NCI-H2171 (cell line): ENCODE measurements around the gene URM1.

Source experiments
- DNase-seq: peaks from one replicate; lab custom pipeline; 2025; lab: John Stamatoyannopoulos, UW

URM1 gene

GRCh38 chr9:128385496-128386460, 14.6 kb downstream of the URM1 start:
- DNase-seq: no peak

- DNase-seq: no peak
These were observed 17.0 kb downstream of the URM1 start for GRCh38 chr9:128388150-128388549.

DNA sequence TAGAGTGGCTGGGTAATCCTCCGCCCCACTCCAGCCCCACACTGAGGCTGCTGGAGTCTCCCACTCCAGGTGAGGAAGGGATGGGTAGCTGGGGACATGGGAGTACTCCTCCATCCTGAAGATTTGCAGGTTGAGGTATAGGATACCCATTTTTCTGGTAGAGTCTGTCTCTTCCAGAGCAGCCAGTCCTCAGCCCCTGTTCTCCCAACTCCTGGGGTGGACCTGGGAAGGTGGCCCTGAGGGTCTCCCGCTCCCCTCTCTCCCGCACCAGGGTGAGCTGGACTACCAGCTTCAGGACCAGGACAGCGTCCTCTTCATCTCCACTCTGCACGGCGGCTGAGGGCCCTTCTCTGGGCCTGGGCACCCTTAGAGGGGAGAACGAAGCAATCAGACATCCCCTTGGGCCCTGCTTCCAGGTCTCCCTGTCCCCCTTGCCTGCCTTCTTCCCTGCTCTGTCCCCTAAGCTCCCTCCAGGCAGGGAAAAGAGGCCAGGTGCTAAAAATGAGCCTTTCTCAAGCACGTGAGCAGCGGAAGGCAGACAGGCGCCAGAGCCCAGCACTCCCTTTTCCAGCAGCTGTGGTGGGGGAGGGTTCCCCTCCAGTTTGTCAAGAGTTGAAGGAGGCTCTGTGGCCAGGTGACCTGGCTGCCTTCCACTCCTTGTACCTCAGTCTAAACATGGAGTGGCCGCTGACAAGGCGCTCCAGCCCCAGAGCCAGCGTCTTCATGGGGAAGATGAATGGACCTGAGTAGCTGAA, 18.4 kb downstream of the URM1 start:
- DNase-seq: no peak

DNA sequence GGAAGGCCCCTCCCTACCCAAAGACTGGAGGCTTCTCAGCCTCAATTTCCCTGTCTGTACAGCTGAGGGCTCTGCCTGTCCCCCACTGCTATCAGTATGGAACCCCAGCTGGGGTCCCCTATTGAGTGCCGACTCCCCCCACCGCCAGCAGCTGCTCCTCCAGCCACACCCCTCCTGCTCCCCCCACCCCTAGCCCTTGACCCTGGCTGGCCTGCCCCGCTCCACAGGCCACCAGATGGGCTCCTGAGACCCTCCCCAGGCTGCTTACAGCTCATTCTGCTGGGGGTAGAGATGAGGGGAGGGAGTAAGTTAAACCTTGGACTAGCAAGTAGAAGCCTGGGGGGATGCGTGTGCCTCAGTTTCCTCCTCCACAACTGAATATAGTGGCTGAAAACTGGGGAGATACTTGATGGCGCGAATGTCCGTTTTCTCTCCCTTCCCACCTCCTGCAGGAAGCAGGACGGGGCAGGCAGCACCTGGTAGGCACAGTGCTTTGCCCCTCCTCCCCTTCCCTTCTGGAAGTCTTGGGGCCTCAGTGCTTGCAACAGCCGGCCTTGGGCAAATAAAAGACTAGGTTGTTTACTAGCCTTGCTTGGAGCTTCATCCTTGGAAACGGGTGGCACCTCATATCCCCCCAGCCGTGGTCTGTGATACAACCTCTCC, 19.1 kb downstream of the URM1 start:
- DNase-seq: no peak

GRCh38 chr9:128390813-128391711, 19.9 kb downstream of the URM1 start:
- no peak for DNase-seq

DNA sequence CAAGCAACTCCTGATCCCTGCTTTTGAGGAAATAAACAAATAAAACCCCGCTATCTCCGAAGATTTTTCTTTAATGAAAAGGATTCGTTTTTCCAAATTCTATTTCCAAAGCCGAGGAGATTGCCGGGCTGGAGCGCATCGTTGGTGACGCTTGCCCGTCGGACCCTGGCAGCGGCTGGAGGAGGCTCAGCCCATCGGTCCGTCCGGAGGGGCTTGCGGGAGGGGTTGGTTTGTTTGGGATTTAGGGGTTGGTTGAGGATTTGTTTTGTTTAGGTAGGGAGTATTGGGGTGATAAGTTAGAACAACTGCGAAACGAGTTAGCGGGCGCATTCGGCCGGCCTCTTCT, 20.8 kb downstream of the URM1 start:
- DNase-seq: no peak

- DNase-seq: no peak
These were observed 21.3 kb downstream of the URM1 start for GRCh38 chr9:128392302-128393144.

GRCh38 chr9:128393145-128393775, 22.1 kb downstream of the URM1 start:
- DNase-seq: no peak

DNA sequence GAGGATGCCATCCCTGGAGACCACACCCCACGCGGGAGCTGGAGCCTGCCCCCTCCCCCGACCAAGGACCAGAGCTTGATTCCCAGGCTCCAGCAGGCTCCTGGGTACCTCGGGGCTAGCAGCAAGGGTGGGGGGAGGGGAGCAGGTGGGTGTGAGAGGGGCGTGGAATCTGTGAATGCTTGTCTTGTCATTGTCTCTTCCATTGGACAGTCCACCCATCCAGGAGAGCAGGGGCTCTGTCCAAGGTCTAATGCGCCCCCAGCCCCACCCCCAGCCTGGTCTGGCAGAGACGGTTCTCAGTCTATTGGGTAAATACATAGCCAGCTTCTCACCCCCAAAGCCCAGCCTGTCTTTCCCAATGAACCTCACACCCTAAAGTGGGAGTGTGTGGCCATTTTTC, 22.8 kb downstream of the URM1 start:
- no peak for DNase-seq

GRCh38 chr9:128394379-128395168, 23.4 kb downstream of the URM1 start:
- DNase-seq: no peak

DNA sequence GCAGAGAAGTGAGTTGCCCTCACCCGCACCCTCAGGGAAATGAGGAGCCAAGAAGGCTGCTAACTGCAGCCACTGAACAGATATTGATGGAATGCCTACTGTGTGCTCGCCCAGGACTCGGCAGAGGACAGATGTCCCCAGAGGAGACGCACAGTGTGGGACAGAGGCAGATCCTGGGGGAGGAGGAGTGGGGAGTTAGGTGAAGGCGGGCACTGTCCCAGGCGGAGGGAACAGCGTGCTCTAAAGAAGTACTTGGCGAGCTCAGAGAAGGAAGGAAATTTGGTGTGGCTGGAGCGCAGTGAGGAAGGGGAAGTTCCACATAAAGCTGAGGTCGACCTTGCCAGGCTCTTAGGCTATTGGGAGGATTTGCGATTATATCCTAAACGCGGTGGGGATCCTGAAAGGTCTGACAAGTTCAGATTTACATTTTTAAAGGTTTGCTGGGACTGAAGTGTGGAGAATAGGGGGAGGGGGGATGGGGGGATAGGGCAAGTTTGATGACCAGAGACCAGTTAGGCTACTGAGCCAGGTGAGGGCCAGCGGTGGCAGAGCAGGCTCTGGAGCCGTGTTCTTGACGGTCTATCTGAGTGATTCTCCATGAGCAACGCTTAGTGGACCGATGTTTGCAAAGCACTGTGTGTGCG, 25.9 kb downstream of the URM1 start:
- DNase-seq: no peak

GRCh38 chr9:128397831-128398230, 26.7 kb downstream of the URM1 start:
- DNase-seq: no peak

- DNase-seq: no peak
These were observed 28.7 kb downstream of the URM1 start for GRCh38 chr9:128399861-128400260.

- no peak for DNase-seq
These were observed 33.4 kb downstream of the URM1 start for GRCh38 chr9:128404560-128404959.

DNA sequence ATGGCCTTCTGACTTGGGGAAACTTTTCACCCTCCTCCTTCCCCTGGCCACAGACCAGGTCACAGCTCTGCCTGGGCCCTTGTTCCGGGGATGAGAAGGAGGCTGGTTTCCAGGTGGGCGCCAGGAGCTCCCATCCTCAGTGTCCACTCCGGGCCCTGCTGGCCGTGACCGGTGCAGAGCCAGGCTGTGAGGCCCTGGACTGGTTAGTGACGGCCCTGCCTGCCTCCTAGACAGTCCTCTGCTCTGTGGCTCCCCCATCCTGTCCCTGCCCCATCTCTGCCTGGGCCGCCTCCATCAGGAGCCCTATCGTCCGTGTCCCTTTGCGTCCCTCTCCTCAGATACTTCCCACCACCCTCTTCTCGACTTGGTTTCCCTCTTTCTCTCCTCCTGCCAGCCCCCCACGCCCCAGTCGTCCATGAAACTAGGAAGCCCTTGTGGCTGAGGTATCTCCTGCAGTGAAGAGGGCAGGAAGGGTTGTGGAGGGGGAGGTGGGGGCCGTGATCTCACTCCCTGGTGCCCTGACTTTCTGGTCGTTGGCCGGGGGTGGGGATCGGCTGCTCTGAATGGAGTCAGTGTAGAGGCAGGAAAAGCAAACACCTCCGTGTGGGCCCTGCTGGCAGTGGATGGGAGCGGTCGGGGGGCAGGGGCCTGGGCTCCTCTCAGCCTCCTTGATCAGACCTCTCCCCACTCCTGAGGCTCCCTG, 34.1 kb downstream of the URM1 start:
- no peak for DNase-seq

- DNase-seq: no peak
These were observed 34.6 kb downstream of the URM1 start for GRCh38 chr9:128405780-128406171.

GRCh38 chr9:128406848-128407391, 35.7 kb downstream of the URM1 start:
- no peak for DNase-seq

DNA sequence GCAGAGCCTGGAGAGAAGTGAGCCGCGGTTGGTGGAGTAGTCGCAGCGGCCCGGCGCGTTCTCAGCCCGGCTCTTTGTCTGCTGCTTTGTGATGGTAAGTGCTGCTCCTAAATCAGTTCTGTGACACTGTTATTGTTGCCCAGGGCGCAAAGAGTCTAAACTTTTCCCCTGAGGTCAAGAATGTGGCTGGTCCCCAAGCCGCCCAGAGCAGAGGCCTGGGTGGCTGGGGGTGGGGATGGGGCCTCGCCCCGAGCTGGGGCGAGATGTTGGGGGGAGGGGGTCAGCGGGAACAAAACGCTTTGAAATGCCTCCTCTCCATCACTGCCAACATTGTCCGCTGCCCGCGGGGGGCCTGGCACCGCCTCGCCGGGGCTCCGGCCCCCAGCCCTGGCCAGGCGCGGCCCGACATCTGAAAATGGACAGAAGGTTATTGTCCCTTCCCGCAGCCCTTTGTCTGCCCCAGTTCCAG, 37.8 kb downstream of the URM1 start:
- DNase-seq: no peak
